Natural killer cell treated with Interleukin-12 subunit alpha and Interleukin-12 subunit beta and Interleukin-15 and Interleukin-18, amount 100 ng/mL, for 72 hours (primary cell): ENCODE data around the gene DDX19B. TPM values are rescaled to one million over a fixed set of nuclear protein-coding genes. Genes with fewer than 3 reads are reported as not detected.
"Not testable (repeated sequence)": the region's sequence is repeated elsewhere in the genome, so short reads cannot be mapped to it uniquely, and the experiment has no call there.

Experiments
- ATAC-seq, 2 donors: fragments of 150-1000 bp; cut with Tn5 transposase in 1 of 2; sonication (Bioruptor Pico), chemical (Tn5 transposase) in 1 of 2; 2 replicates each; pipeline ENCODE4 v1.10.0; 2021
- DNase-seq: peaks from one replicate; pipeline ENCODE4 v3.0.0; 2022; ENCODE audit warnings: low spot score
- H3K27ac Mint-ChIP-seq, 2 donors: 1 replicate in 1 of 2; 2 replicates in 1 of 2; pipeline ENCODE4 v1.8.0; 2022; ENCODE audit warnings: mixed read lengths in 2 of 2, mild to moderate bottlenecking in 1 of 2, moderate library complexity in 1 of 2
- H3K27me3 Mint-ChIP-seq, 2 donors: 1 replicate in 1 of 2; 2 replicates in 1 of 2; pipeline ENCODE4 v1.8.0; 2022; ENCODE audit warnings: mixed read lengths in 2 of 2
- H3K36me3 Mint-ChIP-seq: one replicate; pipeline ENCODE4 v1.8.0; 2022; ENCODE audit warnings: mixed read lengths
- H3K4me1 Mint-ChIP-seq, 2 donors: 1 replicate in 1 of 2; 2 replicates in 1 of 2; pipeline ENCODE4 v1.8.0; 2022; ENCODE audit warnings: low read depth in 2 of 2, mixed read lengths in 2 of 2, mild to moderate bottlenecking in 1 of 2
- H3K4me3 Mint-ChIP-seq: one replicate; pipeline ENCODE4 v1.8.0; 2022; ENCODE audit warnings: mixed read lengths
- H3K9me3 Mint-ChIP-seq: 2 replicates; pipeline ENCODE4 v1.8.0; 2022; ENCODE audit warnings: mixed read lengths
- total RNA-seq, 2 donors: library from RNA; stranded (reverse); gene quantifications; one replicate each; pipeline ENCODE4 v1.2.3, GENCODE V29; 2022

Gene DDX19B
- total RNA-seq, 2 donors from 2014 or later = 34.6 to 42.3 TPM

DNA sequence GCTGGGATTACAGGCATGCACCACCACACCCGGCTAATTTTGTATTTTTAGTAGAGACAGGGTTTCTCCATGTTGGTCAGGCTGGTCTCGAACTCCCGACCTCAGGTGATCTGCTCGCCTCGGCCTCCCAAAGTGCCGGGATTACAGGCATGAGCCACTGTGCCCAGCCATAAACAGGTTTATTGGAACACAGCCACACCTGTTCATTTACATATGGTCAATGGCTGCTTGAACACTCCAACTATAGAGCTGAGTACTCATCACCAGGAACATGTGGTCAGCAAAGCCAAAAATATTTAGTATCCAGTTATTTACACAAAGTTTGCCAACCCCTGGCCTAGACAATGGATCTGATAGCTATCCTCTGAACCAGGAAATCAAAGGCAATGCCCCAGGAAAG, 39.1 kb upstream of the DDX19B start:
- DNase-seq, H3K27ac Mint-ChIP-seq, ATAC-seq: not testable (repeated sequence)

DNA sequence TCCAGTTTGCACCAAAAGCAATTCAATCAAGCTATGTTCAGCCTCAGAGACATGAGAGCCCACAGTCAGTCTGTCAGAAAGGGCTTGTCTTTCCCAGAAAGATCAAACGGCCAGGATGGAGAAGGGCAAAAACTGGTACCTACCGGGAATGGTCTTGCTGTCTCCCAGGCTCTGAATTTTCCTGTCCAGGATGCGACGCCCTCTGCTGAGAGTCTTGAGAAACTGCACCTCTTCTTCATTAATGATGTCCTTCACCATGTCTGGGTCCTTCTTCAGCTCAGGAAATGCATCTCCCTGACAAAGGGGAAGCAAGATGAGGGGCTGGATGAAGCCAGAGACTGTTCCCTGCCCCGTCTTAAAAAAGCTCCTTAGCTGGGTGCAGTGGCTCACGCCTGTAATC, 31.5 kb upstream of the DDX19B start:
- ATAC-seq = no peak
- Mint-ChIP-seq H3K27ac (no peak overlapping the region), H3K9me3 (no peaks in the 10 kb centered on the region), H3K36me3 (peaks cover 19% of the 10 kb centered on the region), H3K27me3 (no peaks in the 10 kb centered on the region), H3K4me1 (peaks cover 0 to 2% of the 10 kb centered on the region in 2 donors), H3K4me3 (no peak overlapping the region)
- no peak for DNase-seq

More for the DNA sequence above, 39.1 kb upstream of the DDX19B start:
- H3K4me1 Mint-ChIP-seq, H3K4me3 Mint-ChIP-seq, H3K9me3 Mint-ChIP-seq, H3K36me3 Mint-ChIP-seq, H3K27me3 Mint-ChIP-seq: not testable (repeated sequence)

DNA sequence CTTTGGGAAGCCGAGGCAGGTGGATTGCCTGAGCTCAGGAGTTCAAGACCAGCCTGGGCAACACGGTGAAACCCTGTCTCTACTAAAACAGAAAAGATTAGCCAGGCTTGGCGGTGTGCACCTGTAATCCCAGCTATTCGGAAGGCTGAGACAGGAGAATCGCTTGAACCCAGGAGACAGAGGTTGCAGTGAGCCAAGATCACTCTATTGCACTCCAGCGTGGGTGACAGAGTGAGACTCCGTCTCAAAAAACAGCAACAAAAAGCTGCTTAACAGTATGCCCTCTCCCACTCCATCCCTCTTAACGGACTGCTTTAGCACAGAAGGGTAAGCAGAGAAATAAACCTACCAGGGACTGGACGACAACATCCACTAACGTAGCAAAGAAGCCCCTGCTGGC, 31.1 kb upstream of the DDX19B start:
- H3K27me3 Mint-ChIP-seq, DNase-seq, H3K9me3 Mint-ChIP-seq, ATAC-seq, H3K4me1 Mint-ChIP-seq, H3K27ac Mint-ChIP-seq, H3K4me3 Mint-ChIP-seq: not testable (repeated sequence)
- peaks cover 19% of the 10 kb centered on the region for H3K36me3 Mint-ChIP-seq

DNA sequence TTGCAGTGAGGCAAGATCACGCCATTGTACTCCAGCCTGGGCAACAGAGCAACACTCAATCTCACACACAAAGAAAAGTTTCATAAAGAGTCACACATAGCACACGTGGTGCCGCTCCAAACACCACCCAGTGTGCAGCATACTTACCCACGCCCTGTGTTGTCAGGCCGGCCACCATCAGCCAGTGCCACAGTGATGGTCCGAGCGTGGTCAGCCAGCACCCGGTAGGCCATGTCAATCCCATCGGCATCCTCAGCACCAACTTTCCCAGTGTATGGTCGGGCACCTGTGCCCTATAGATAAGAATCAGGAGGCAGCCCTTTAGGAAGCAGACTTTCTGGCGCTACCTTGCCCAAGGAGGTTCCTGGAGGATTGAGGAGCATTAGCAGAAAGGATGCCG, 29.5 kb upstream of the DDX19B start:
- Mint-ChIP-seq H3K27ac (no peak overlapping the region), H3K36me3 (peaks cover 19% of the 10 kb centered on the region), H3K4me3 (no peak overlapping the region), H3K27me3 (no peaks in the 10 kb centered on the region), H3K9me3 (no peaks in the 10 kb centered on the region), H3K4me1 (peaks cover 0 to 2% of the 10 kb centered on the region in 2 donors)
- DNase-seq = no peak
- ATAC-seq = no peak

DNA sequence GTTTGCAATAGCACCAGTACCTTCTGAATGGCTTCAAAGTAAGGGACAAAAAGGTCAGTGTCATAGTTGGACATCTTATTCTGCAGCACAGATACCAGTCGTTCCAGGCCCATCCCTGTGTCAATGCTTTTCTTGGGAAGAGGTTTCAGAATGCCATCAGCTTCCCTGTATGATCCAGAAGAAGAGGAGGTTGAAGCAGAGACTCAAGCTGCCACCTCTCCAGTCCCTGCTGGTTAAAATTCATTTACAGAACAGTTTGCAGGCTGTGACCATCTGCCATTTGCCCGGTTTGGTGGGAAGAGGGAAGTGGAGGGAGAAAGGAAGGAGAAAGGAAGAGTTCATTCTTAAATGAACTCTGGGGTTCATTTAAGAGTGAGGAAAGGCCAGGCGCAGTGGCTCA, 28.8 kb upstream of the DDX19B start:
- Mint-ChIP-seq H3K4me1 (peaks cover 0 to 2% of the 10 kb centered on the region in 2 donors), H3K36me3 (peaks cover 17% of the 10 kb centered on the region), H3K27me3 (no peaks in the 10 kb centered on the region), H3K27ac (no peak overlapping the region), H3K9me3 (no peaks in the 10 kb centered on the region), H3K4me3 (no peak overlapping the region)
- ATAC-seq = no peak
- DNase-seq = no peak

DNA sequence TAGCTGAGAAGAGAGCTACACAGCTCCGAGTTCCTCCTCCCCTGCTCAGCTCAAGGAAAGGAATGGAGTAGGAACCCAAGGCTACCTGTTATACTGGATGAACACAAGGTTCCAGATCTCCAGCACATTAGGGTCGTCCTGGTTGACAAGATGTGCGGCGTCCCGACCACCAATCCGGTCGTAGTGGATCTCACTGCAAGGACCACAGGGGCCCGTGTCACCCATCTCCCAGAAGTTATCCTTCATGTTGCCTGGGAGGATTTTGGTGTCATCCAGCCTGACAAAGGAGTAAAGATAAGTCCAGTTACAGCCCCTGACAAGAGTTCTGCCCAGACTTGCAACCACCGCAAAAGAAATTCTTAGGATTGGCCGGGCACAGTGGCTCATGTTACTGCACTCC, 27.3 kb upstream of the DDX19B start:
- no peak for DNase-seq
- H3K9me3 Mint-ChIP-seq = no peaks in the 10 kb centered on the region
- H3K27ac Mint-ChIP-seq = no peak overlapping the region
- peaks cover 0 to 2% of the 10 kb centered on the region in 2 donors for H3K4me1 Mint-ChIP-seq
- H3K4me3 Mint-ChIP-seq = no peak overlapping the region
- ATAC-seq = no peak
- peaks cover 19% of the 10 kb centered on the region for H3K36me3 Mint-ChIP-seq
- no peaks in the 10 kb centered on the region for H3K27me3 Mint-ChIP-seq

- H3K27ac Mint-ChIP-seq = no peak overlapping the region
- H3K36me3 Mint-ChIP-seq = peaks cover 18% of the 10 kb centered on the region
- no peaks in the 10 kb centered on the region for H3K27me3 Mint-ChIP-seq
- H3K9me3 Mint-ChIP-seq = no peaks in the 10 kb centered on the region
- no peaks in the 10 kb centered on the region for H3K4me1 Mint-ChIP-seq
- H3K4me3 Mint-ChIP-seq = no peak overlapping the region
- ATAC-seq (no peak), DNase-seq (no peak)
Measured at GRCh38 chr16:70276392-70276791, 22.6 kb upstream of the DDX19B start.

DNA sequence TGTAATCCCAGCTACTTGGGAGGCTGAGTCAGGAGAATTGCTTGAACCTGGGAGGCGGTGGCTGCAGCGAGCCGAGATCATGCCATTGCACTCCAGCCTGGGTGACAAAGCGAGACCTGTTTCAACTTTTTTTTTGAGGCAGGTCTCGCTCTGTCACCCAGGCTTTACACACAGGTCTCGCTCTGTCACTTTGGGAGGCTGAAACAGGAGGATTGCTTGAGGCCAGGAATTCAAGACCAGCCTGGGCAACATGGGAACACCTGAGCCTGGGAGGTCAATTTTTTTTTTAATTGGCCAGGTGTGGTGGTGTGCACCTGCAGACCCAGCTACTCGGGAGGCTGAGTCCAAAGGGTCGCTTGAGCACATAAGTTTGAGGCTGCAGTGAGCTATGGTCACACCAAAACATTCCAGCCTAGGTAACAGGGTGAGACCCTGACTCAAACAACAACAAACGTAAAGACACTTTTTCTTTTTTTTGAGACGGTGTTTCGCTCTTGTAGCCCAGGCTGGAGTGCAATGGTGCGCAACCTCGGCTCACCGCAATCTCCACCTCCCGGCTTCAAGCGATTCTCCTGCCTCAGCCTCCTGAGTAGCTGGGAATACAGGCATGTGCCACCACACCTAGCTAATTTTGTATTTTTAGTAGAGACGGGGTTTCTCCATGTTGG, 11.5 kb upstream of the DDX19B start:
- not testable (repeated sequence) for DNase-seq, H3K27ac Mint-ChIP-seq, H3K9me3 Mint-ChIP-seq, ATAC-seq, H3K27me3 Mint-ChIP-seq
- peaks cover 16 to 24% of the 10 kb centered on the region in 2 donors for H3K4me1 Mint-ChIP-seq
- peaks cover 16% of the 10 kb centered on the region for H3K36me3 Mint-ChIP-seq
- peak overlapping the region; percentile 97 for H3K4me3 Mint-ChIP-seq

DNA sequence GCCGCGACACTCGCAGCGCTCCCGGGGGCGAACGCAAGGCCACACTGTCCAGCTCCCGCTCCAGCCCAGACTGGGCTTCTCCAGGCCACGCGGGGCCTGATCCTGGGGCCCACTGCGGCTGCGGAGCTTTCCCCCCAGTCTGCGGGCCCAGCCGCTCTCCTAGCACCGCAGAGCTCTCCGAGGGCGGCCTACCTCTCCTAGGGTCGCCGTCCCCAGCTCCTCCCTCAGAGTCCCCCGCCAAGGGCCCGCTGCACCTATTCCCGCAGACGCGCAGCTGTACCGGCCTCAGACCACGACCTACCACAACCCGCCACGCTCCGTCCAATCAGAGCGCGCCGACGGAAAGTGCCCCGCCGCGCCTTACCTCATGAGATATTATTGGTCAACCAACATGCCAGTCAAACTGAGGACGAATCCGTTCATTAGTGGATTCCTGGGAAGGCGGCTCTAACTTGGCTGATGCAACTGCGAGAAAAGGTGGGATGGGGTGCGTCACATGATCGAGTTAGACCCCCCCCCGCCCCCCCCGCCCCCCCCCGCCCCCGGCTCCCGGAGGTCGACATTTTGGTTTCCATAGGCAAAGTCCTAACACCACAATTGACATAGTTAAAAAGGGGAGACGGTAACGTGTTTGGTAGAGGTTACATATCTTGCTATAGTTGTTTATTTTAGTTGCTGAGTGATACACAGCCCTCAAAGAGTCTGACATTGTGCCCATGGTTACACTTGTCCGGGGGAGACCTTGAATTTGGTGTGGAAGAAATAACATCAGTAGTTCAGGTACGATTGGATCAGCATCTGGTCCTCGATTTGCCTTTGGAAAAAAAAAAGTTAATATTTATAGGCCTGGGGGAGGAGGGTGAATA, 9.5 kb upstream of the DDX19B start, which contains the start of gene AARS1:
Gene AARS1 (minus strand): TSS at position 278 of the 866 bp plus-strand sequence. CDS start 6,743 bp downstream, outside the sequence.
- peaks cover 14 to 16% of the 10 kb centered on the region in 2 donors for H3K4me1 Mint-ChIP-seq
- H3K27me3 Mint-ChIP-seq = no peaks in the 10 kb centered on the region
- DNase-seq (peak; percentile 98), ATAC-seq (peak; percentile 99)
- H3K27ac Mint-ChIP-seq = peak within 1 kb of the TSS; percentile 93 to 98
- peaks cover 10% of the 10 kb centered on the region for H3K36me3 Mint-ChIP-seq
- no peaks in the 10 kb centered on the region for H3K9me3 Mint-ChIP-seq
- peak within 1 kb of the TSS; percentile 97 for H3K4me3 Mint-ChIP-seq

- H3K27ac Mint-ChIP-seq = peak overlapping the region; percentile 93 to 98
- no peak for ATAC-seq
Measured at GRCh38 chr16:70290949-70291519, 8.0 kb upstream of the DDX19B start.

DNA sequence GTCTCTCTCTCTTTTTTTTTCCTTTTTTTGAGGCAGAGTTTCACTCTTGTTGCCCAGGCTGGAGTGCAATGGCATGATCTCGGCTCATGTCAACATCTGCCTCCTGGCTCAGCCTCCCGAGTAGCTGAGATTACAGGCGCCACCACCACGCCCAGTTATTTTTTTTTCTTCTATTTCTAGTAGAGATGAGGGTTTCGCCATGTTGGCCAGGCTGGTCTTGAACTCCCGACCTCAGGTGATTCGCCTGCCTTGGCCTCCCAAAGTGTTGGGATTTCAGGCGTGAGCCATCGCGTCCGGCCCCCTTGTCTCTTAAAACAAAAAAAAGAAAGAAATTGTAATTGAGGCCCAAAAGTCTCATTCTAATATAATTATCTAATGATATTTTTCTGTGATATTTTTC, 6.8 kb upstream of the DDX19B start:
- H3K36me3 Mint-ChIP-seq = peaks cover 10% of the 10 kb centered on the region
- H3K4me1 Mint-ChIP-seq = peaks cover 10 to 16% of the 10 kb centered on the region in 2 donors
- H3K27ac Mint-ChIP-seq, ATAC-seq, H3K9me3 Mint-ChIP-seq, H3K4me3 Mint-ChIP-seq, H3K27me3 Mint-ChIP-seq, DNase-seq: not testable (repeated sequence)

More at GRCh38 chr16:70290949-70291519, 8.0 kb upstream of the DDX19B start:
- H3K9me3 Mint-ChIP-seq = no peaks in the 10 kb centered on the region
- peak overlapping the region; percentile 17 for H3K4me3 Mint-ChIP-seq
- H3K36me3 Mint-ChIP-seq = peaks cover 10% of the 10 kb centered on the region
- no peaks in the 10 kb centered on the region for H3K27me3 Mint-ChIP-seq
- H3K4me1 Mint-ChIP-seq = peaks cover 10 to 16% of the 10 kb centered on the region in 2 donors
- no peak for DNase-seq

DNA sequence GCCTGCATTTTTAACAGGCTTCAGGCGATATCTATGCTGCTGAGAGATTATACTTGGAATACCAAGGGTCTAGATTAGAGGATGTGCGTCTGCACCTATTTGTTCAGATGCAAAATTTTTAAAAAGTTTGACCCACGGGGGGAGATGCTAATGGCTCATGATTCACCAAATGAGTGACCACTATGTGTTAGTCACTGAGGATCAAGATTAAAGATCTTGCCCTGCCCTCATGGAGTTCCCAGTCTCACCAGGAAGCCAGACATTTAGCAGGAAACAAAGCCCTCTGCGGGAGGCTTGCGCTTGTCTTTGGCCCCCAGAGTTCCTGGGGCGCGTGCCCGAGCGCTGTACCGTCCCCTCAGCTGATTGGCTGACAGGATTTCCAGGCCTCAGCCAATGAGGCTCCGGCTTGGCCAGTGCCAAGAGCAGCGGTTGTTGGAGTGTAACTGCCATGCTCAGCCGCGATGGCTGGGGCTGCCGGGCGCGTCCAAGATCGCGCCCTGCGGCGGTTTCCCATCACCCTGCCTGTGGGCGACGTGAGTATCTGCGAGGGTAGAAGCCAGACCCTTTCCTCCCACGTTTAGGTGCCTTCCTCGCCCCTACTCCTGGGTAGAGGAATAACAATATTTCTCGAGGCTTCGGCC, 4.5 kb upstream of the DDX19B start:
- DNase-seq (no peak), ATAC-seq (no peak)
- H3K4me1 Mint-ChIP-seq = peaks cover 11 to 13% of the 10 kb centered on the region in 2 donors
- peaks cover under 1% of the 10 kb centered on the region for H3K36me3 Mint-ChIP-seq
- H3K4me3 Mint-ChIP-seq = no peak overlapping the region
- no peaks in the 10 kb centered on the region for H3K9me3 Mint-ChIP-seq
- H3K27ac Mint-ChIP-seq = no peak overlapping the region
- H3K27me3 Mint-ChIP-seq = no peaks in the 10 kb centered on the region

- Mint-ChIP-seq H3K9me3 (no peaks in the 10 kb centered on the region), H3K4me3 (no peak overlapping the region), H3K27me3 (no peaks in the 10 kb centered on the region), H3K27ac (no peak overlapping the region), H3K36me3 (peaks cover 2% of the 10 kb centered on the region), H3K4me1 (peaks cover 13 to 19% of the 10 kb centered on the region in 2 donors)
- no peak for ATAC-seq
- DNase-seq = no peak
Measured at GRCh38 chr16:70295634-70296033, 3.4 kb upstream of the DDX19B start.
